HCT116 (cell line): ENCODE measurements around the gene OTUD7B. TPM values are rescaled to one million over a fixed set of nuclear protein-coding genes. Genes with fewer than 3 reads are reported as not detected.

Source experiments
- ATAC-seq: fragments of 200-7000 bp; cut with Tn5 transposase; 2 replicates; pipeline ENCODE4 v1.9.1; 2020; ENCODE audit warnings: mild to moderate bottlenecking, moderate library complexity
- BruUV-seq: library from RNA; stranded (reverse); fragments of 400-500 nt; replicated peaks from 2 replicates; lab custom pipeline; 2021; lab: Mats Ljungman, UMichigan
- CTCF ChIA-PET: fragments of 300-600 bp; sonication (Branson Sonifier 250); formaldehyde crosslinking; loops from one replicate; lab custom pipeline; 2021; ENCODE audit warnings: antibody characterized with exemption; lab: Charles Lee
- POLR2A ChIA-PET: fragments of 300-600, 350-600 bp; sonication (Branson Sonifier 250); formaldehyde crosslinking; loops from one replicate; lab custom pipeline; 2021; ENCODE audit warnings: antibody characterized with exemption; lab: Charles Lee
- RAD21 ChIA-PET, 2 experiments: fragments of 300-600 bp; sonication (Branson Sonifier 250); formaldehyde crosslinking; loops; one replicate each; lab custom pipeline; 2023; ENCODE audit warnings: low total read pairs in 2 of 2; ENCODE audit not compliant: uncharacterized antibody in 2 of 2, unreplicated experiment in 2 of 2, low non-redundant PET in 1 of 2; lab: Charles Lee
- DNase-seq: peaks from one replicate; pipeline ENCODE4 v3.0.0-alpha.2; 2010; ENCODE audit warnings: low read depth, low spot score
- H2AFZ ChIP-seq: fragments of 200-600 bp; shearing (Covaris generic), sonication (generic); 2 replicates; pipeline ENCODE4 v1.6.1; 2017; ENCODE audit warnings: low read depth, mixed run types, mixed read lengths, antibody characterized with exemption, low read length; ENCODE audit not compliant: poor library complexity, severe bottlenecking
- H3K27ac ChIP-seq: 2 replicates; pipeline ENCODE4 v1.5.1; 2012; ENCODE audit warnings: low read depth, low read length
- H3K27me3 ChIP-seq: fragments of 200-600 bp; sonication (generic); 2 replicates; pipeline ENCODE4 v1.6.1; 2016; ENCODE audit warnings: mixed run types, low read length, mixed read lengths; ENCODE audit not compliant: insufficient read depth
- H3K36me3 ChIP-seq, 2 experiments: fragments of 200-500 bp in 1 of 2; fragments of 200-600 bp in 1 of 2; sonication (Bioruptor generic) in 1 of 2; sonication (generic) in 1 of 2; 2 replicates each; pipeline versions ENCODE4 v1.5.1 to v1.6.1; 2014 to 2016; ENCODE audit warnings: low read length in 2 of 2, inconsistent platforms in 1 of 2, mixed read lengths in 1 of 2, mixed run types in 1 of 2; ENCODE audit not compliant: insufficient read depth in 2 of 2, control insufficient read depth in 1 of 2
- H3K4me1 ChIP-seq, 2 experiments: fragments of 200-600 bp in 1 of 2; sonication (generic) in 1 of 2; 2 replicates each; pipeline versions ENCODE4 v1.5.1 to v1.6.1; 2012 to 2017; ENCODE audit warnings: low read length in 2 of 2, inconsistent platforms in 1 of 2, mild to moderate bottlenecking in 1 of 2, mixed read lengths in 1 of 2, mixed run types in 1 of 2, moderate library complexity in 1 of 2; ENCODE audit not compliant: insufficient read depth in 2 of 2, control insufficient read depth in 1 of 2
- H3K4me2 ChIP-seq: fragments of 200-600 bp; sonication (generic); 2 replicates; pipeline ENCODE4 v1.6.1; 2017; ENCODE audit warnings: mixed run types, low read length, mixed read lengths
- H3K4me3 ChIP-seq, 2 experiments: fragments of 200-600 bp in 1 of 2; sonication (generic) in 1 of 2; replicated peaks in 1 of 2; 2 replicates each; pipeline ENCODE4 v1.5.1; 2011 to 2016; ENCODE audit warnings: low read length in 2 of 2, control low read depth in 1 of 2, low read depth in 1 of 2, mild to moderate bottlenecking in 1 of 2, mixed read lengths in 1 of 2, mixed run types in 1 of 2
- H3K79me2 ChIP-seq: fragments of 200-600 bp; sonication (generic); 2 replicates; pipeline ENCODE4 v1.6.1; 2017; ENCODE audit warnings: mild to moderate bottlenecking, mixed run types, low read length, moderate library complexity, mixed read lengths; ENCODE audit not compliant: insufficient read depth
- H3K9ac ChIP-seq: fragments of 200-600 bp; sonication (generic); 2 replicates; pipeline ENCODE4 v1.6.1; 2016; ENCODE audit warnings: low read length, mixed read lengths
- H3K9me2 ChIP-seq: fragments of 200-600 bp; sonication (generic), shearing (Covaris generic); 2 replicates; pipeline ENCODE4 v1.6.1; 2017; ENCODE audit warnings: mixed run types, mild to moderate bottlenecking, moderate library complexity; ENCODE audit not compliant: insufficient read depth
- H3K9me3 ChIP-seq, 2 experiments: fragments of 200-500 bp in 1 of 2; fragments of 200-600 bp in 1 of 2; sonication (Bioruptor generic) in 1 of 2; sonication (generic) in 1 of 2; 2 replicates each; pipeline ENCODE4 v1.6.1; 2014 to 2017; ENCODE audit warnings: low read length in 2 of 2, mixed read lengths in 2 of 2, inconsistent platforms in 1 of 2, low read depth in 1 of 2, mild to moderate bottlenecking in 1 of 2, mixed run types in 1 of 2, moderate library complexity in 1 of 2; ENCODE audit not compliant: control insufficient read depth in 1 of 2, insufficient read depth in 1 of 2
- H4K20me1 ChIP-seq: fragments of 200-600 bp; sonication (generic), shearing (Covaris generic); 2 replicates; pipeline ENCODE4 v1.6.1; 2017; ENCODE audit warnings: mixed run types, mild to moderate bottlenecking, moderate library complexity; ENCODE audit not compliant: insufficient read depth
- CBX3 ChIP-seq: IDR thresholded peaks from 2 replicates; pipeline ENCODE4 v1.6.1; 2012; ENCODE audit warnings: low read depth
- CEBPB ChIP-seq: IDR thresholded peaks from 2 replicates; pipeline ENCODE4 v1.6.1; 2012; ENCODE audit warnings: low read depth
- ELF1 ChIP-seq: IDR thresholded peaks from 2 replicates; pipeline ENCODE4 v1.6.1; 2012; ENCODE audit warnings: low read depth, borderline replicate concordance
- EZH2phosphoT487 ChIP-seq: fragments of 200-600 bp; IDR thresholded peaks from 2 replicates; pipeline ENCODE4 v1.6.1; 2018; ENCODE audit warnings: antibody characterized with exemption, borderline replicate concordance
- POLR2A ChIP-seq: IDR thresholded peaks from 2 replicates; pipeline ENCODE4 v1.7.0; 2011; ENCODE audit warnings: borderline replicate concordance; ENCODE audit not compliant: insufficient read depth, insufficient read length; ENCODE audit errors: extremely low read depth
- POLR2AphosphoS5 ChIP-seq: IDR thresholded peaks from 2 replicates; pipeline ENCODE4 v1.6.1; 2011; ENCODE audit warnings: mild to moderate bottlenecking, low read depth, low read length, moderate library complexity
- RAD21 ChIP-seq: IDR thresholded peaks from 2 replicates; pipeline ENCODE4 v1.6.1; 2012; ENCODE audit warnings: low read depth, mild to moderate bottlenecking
- SRF ChIP-seq: IDR thresholded peaks from 2 replicates; pipeline ENCODE4 v1.6.1; 2012; ENCODE audit warnings: low read depth
- YY1 ChIP-seq: IDR thresholded peaks from 2 replicates; pipeline ENCODE4 v1.6.1; 2011; ENCODE audit warnings: low read length, low read depth, moderate library complexity, mild to moderate bottlenecking; ENCODE audit not compliant: insufficient replicate concordance; ENCODE audit errors: extremely low read depth
- ZFX ChIP-seq: fragments of 450-650 bp; IDR thresholded peaks from 2 replicates; pipeline ENCODE4 v1.6.1; 2017
- ZNF274 ChIP-seq: fragments of 200-500 bp; sonication (Bioruptor generic); IDR thresholded peaks from 2 replicates; pipeline ENCODE4 v1.6.1; 2014; ENCODE audit warnings: mild to moderate bottlenecking, low read depth, low read length, inconsistent platforms
- intact Hi-C: fragments of 100-400 bp; cut with micrococcal nuclease; formaldehyde crosslinking; loops from 2 replicates; pipeline ENCODE4 v1.10.0; 2022
- total RNA-seq: library from RNA; stranded (reverse); gene quantifications from one replicate; pipeline ENCODE4 v1.2.1, GENCODE V29; 2021; ENCODE audit not compliant: unreplicated experiment
- TF ChIP-seq, protein P1 (sequence below): IDR thresholded peaks from 2 replicates; pipeline ENCODE4 v1.6.1; 2012

OTUD7B gene
- total RNA-seq, 1 experiment from 2014 or later = 23.7 TPM

DNA sequence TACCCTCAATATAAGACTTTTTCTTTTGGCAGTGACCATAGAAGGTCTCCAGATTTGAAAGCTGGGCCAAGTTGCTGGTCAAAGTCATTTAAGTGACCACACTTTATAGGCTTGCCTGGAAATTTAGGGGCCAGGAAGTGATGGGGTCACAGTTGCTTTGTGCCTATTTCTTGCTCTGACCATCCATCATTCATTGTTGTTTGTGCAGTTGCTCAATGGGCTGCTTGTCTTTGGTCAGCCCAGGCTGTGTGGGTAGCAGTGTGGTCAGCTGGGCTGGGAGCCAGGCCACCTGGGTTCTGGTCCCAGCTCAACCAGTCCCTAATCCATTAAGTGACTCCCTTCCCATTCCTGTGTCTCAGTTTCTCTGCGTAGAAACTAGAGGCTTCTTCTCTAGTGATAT, 2.1 kb upstream of the OTUD7B start:
- DNase-seq = no peak
- CTCF ChIA-PET = no interaction called here
- H2AFZ ChIP-seq = no peak overlapping the region
- TF ChIP-seq CBX3 (no peak), ZFX (no peak), RAD21 (no peak), POLR2AphosphoS5 (no peak), ELF1 (no peak), CEBPB (no peak), ZNF274 (no peak), POLR2A (no peak), EZH2phosphoT487 (no peak), YY1 (no peak), SRF (no peak)
- TF ChIP-seq, protein P1, sequence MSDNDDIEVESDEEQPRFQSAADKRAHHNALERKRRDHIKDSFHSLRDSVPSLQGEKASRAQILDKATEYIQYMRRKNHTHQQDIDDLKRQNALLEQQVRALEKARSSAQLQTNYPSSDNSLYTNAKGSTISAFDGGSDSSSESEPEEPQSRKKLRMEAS = no peak
- POLR2A ChIA-PET = no interaction called here
- H3K9ac ChIP-seq = no peak overlapping the region
- no peak for ATAC-seq
- H3K79me2 ChIP-seq = peaks cover 26% of the 10 kb centered on the region
- peaks cover 11 to 40% of the 10 kb centered on the region in 2 experiments for H3K4me1 ChIP-seq
- BruUV-seq = no TSS peak
- H3K27ac ChIP-seq = no peak overlapping the region
- no peak overlapping the region for H3K4me3 ChIP-seq
- intact Hi-C loops = loop anchor here (5.0 kb wide), 1 partner anchor 75 kb away; the partner anchor contains the start of gene MTMR11
- RAD21 ChIA-PET = no interaction called here
- no peaks in the 10 kb centered on the region for H3K27me3 ChIP-seq
- no peak overlapping the region for H3K4me2 ChIP-seq
- no peaks in the 10 kb centered on the region for H3K9me3 ChIP-seq
- no peaks in the 10 kb centered on the region; a peak in 1 of 4 replicates for H3K36me3 ChIP-seq
- no peaks in the 10 kb centered on the region for H3K9me2 ChIP-seq
- no peaks in the 10 kb centered on the region for H4K20me1 ChIP-seq
